IMR-90 (cell line): ENCODE results near the gene SLC7A6OS. TPM values are rescaled to one million over a fixed set of nuclear protein-coding genes. Genes with fewer than 3 reads are reported as not detected.

Source experiments
- BHLHE40 ChIP-seq: fragments of 150-350 bp; IDR thresholded peaks from 2 replicates; pipeline ENCODE4 v1.6.1; 2016; ENCODE audit warnings: mild to moderate bottlenecking, low read depth, low read length
- MXI1 ChIP-seq: IDR thresholded peaks from 2 replicates; pipeline ENCODE4 v1.6.1; 2012; ENCODE audit warnings: low read depth, mild to moderate bottlenecking, low read length, moderate library complexity, borderline replicate concordance
- POLR2A ChIP-seq: IDR thresholded peaks from 2 replicates; pipeline ENCODE4 v1.6.1; 2012; ENCODE audit warnings: mild to moderate bottlenecking, low read depth, low read length
- polyA plus RNA-seq, 3 experiments: library from polyadenylated mRNA; depleted of rRNA; stranded (reverse); fragments of >200 nt; gene quantifications; 2 replicates each; pipeline ENCODE4 v1.2.3, GENCODE V29; 2012; ENCODE audit warnings: low replicate concordance in 1 of 3
- total RNA-seq: library from RNA; depleted of rRNA; stranded (reverse); fragments of >200 nt; gene quantifications from 2 replicates; pipeline ENCODE4 v1.2.3, GENCODE V29; 2012
- TF ChIP-seq, protein P1 (sequence below): fragments of 150-350 bp; IDR thresholded peaks from 2 replicates; pipeline ENCODE4 v1.6.1; 2017; ENCODE audit warnings: mild to moderate bottlenecking, antibody characterized with exemption, low read length, low read depth

Gene SLC7A6OS
- total and polyA plus RNA-seq, 2 of the 4 experiments (the other 2 are of a cell fraction) = 6.8 to 8.4 TPM

GRCh38 chr16:68287276-68288251 lies 23.2 kb downstream of the SLC7A6OS start (continued):
- TF ChIP-seq, protein P1, sequence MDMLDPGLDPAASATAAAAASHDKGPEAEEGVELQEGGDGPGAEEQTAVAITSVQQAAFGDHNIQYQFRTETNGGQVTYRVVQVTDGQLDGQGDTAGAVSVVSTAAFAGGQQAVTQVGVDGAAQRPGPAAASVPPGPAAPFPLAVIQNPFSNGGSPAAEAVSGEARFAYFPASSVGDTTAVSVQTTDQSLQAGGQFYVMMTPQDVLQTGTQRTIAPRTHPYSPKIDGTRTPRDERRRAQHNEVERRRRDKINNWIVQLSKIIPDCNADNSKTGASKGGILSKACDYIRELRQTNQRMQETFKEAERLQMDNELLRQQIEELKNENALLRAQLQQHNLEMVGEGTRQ = no peak
- TF ChIP-seq MXI1 (peak; percentile 71; the same call in 1 of the 2 replicates), BHLHE40 (no peak), POLR2A (no peak)
